ENCODE data around the gene GCNT3.

DNA sequence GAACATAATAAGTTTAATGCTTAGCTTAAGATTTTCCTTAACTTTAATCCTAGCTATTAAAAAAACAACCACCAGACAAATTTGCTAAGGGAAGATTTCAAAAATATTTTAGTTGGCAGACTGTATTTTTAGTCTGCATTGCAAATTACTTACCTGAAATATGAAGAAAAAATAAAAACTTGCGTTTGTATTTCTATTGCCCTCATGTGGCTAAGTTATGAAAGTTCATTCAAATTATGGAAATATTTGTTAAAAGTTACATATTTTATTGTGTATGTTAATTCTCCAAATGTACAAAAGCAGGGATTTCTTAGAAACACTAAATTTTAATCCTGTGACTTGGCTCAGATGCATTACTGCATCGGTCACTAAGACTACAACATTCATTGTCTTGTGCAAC lies 30.8 kb downstream of the GCNT3 start:
- TF ChIP-seq ZNF596 (tag by site-specific recombination; IDR thresholded peaks at IDR 0.05), result no peak
- TF ChIP-seq, protein P1, sequence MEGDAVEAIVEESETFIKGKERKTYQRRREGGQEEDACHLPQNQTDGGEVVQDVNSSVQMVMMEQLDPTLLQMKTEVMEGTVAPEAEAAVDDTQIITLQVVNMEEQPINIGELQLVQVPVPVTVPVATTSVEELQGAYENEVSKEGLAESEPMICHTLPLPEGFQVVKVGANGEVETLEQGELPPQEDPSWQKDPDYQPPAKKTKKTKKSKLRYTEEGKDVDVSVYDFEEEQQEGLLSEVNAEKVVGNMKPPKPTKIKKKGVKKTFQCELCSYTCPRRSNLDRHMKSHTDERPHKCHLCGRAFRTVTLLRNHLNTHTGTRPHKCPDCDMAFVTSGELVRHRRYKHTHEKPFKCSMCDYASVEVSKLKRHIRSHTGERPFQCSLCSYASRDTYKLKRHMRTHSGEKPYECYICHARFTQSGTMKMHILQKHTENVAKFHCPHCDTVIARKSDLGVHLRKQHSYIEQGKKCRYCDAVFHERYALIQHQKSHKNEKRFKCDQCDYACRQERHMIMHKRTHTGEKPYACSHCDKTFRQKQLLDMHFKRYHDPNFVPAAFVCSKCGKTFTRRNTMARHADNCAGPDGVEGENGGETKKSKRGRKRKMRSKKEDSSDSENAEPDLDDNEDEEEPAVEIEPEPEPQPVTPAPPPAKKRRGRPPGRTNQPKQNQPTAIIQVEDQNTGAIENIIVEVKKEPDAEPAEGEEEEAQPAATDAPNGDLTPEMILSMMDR (tag by site-specific recombination; IDR thresholded peaks at IDR 0.05), result no peak
- TF ChIP-seq BCL11A (tag by site-specific recombination; IDR thresholded peaks at IDR 0.05; ENCODE audit: low read depth), result no peak
- no peak for TF ChIP-seq ZBTB49 (tag by site-specific recombination; IDR thresholded peaks at IDR 0.05; ENCODE audit: low read depth)
- TF ChIP-seq, protein P2, sequence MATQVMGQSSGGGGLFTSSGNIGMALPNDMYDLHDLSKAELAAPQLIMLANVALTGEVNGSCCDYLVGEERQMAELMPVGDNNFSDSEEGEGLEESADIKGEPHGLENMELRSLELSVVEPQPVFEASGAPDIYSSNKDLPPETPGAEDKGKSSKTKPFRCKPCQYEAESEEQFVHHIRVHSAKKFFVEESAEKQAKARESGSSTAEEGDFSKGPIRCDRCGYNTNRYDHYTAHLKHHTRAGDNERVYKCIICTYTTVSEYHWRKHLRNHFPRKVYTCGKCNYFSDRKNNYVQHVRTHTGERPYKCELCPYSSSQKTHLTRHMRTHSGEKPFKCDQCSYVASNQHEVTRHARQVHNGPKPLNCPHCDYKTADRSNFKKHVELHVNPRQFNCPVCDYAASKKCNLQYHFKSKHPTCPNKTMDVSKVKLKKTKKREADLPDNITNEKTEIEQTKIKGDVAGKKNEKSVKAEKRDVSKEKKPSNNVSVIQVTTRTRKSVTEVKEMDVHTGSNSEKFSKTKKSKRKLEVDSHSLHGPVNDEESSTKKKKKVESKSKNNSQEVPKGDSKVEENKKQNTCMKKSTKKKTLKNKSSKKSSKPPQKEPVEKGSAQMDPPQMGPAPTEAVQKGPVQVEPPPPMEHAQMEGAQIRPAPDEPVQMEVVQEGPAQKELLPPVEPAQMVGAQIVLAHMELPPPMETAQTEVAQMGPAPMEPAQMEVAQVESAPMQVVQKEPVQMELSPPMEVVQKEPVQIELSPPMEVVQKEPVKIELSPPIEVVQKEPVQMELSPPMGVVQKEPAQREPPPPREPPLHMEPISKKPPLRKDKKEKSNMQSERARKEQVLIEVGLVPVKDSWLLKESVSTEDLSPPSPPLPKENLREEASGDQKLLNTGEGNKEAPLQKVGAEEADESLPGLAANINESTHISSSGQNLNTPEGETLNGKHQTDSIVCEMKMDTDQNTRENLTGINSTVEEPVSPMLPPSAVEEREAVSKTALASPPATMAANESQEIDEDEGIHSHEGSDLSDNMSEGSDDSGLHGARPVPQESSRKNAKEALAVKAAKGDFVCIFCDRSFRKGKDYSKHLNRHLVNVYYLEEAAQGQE (tag by site-specific recombination; IDR thresholded peaks at IDR 0.05), result no peak
- no peak for TF ChIP-seq ZNF664 (tag by site-specific recombination; IDR thresholded peaks at IDR 0.05)
- TF ChIP-seq, protein P3, sequence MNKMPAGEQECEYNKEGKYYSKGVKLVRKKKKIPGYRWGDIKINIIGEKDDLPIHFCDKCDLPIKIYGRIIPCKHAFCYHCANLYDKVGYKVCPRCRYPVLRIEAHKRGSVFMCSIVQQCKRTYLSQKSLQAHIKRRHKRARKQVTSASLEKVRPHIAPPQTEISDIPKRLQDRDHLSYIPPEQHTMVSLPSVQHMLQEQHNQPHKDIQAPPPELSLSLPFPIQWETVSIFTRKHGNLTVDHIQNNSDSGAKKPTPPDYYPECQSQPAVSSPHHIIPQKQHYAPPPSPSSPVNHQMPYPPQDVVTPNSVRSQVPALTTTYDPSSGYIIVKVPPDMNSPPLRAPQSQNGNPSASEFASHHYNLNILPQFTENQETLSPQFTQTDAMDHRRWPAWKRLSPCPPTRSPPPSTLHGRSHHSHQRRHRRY (tag by site-specific recombination; IDR thresholded peaks at IDR 0.05), result no peak
- TF ChIP-seq ZNF184 (tag by site-specific recombination; IDR thresholded peaks at IDR 0.05), result no peak
- no peak for TF ChIP-seq ZBTB11 (tag by site-specific recombination; conservative IDR thresholded peaks at IDR 0.05; ENCODE audit: low read depth)
- no peak for TF ChIP-seq ZNF239 (tag by site-specific recombination; IDR thresholded peaks at IDR 0.05)

Measured in HEK293 (cell line).